Calu3 (cell line): ENCODE data around the gene BMPER. TPM values are rescaled to one million over a fixed set of nuclear protein-coding genes. Genes with fewer than 3 reads are reported as not detected.
A peak's percentile ranks its signal among the peaks of the same experiment; 100 is the strongest.

ENCODE experiments used
- BruUV-seq: library from RNA; stranded (reverse); fragments of 400-500 nt; replicated peaks from 2 replicates; lab custom pipeline; 2021; lab: Mats Ljungman, UMichigan
- CTCF ChIA-PET: fragments of 300-600 bp; sonication (Branson Sonifier 250); formaldehyde crosslinking; loops from one replicate; lab custom pipeline; 2022; ENCODE audit warnings: antibody characterized with exemption; lab: Charles Lee
- DNase-seq: peaks from one replicate; pipeline ENCODE4 v3.0.0; 2022
- H3K27ac Mint-ChIP-seq: one replicate; pipeline ENCODE4 v1.8.0; 2022; ENCODE audit warnings: mixed read lengths; ENCODE audit not compliant: unreplicated experiment
- H3K27me3 Mint-ChIP-seq: one replicate; pipeline ENCODE4 v1.8.0; 2022; ENCODE audit warnings: mixed read lengths; ENCODE audit not compliant: unreplicated experiment
- H3K36me3 Mint-ChIP-seq: one replicate; pipeline ENCODE4 v1.8.0; 2022; ENCODE audit warnings: mild to moderate bottlenecking, moderate library complexity, mixed read lengths; ENCODE audit not compliant: insufficient read depth, unreplicated experiment
- H3K4me1 Mint-ChIP-seq: one replicate; pipeline ENCODE4 v1.8.0; 2022; ENCODE audit warnings: mild to moderate bottlenecking, low read depth, mixed read lengths; ENCODE audit not compliant: unreplicated experiment
- H3K4me3 Mint-ChIP-seq: one replicate; pipeline ENCODE4 v1.8.0; 2022; ENCODE audit warnings: mild to moderate bottlenecking, low read depth, moderate library complexity, mixed read lengths; ENCODE audit not compliant: unreplicated experiment
- H3K9me3 Mint-ChIP-seq: one replicate; pipeline ENCODE4 v1.8.0; 2022; ENCODE audit warnings: low read depth, mixed read lengths; ENCODE audit not compliant: unreplicated experiment
- intact Hi-C: fragments of 100-400 bp; cut with micrococcal nuclease; formaldehyde crosslinking; loops from one replicate; pipeline ENCODE4 v1.10.0; 2022; ENCODE audit not compliant: unreplicated experiment
- total RNA-seq: library from RNA; stranded (reverse); gene quantifications from 2 replicates; pipeline ENCODE4 v1.2.3, GENCODE V29; 2022
- TF ChIP-seq, protein P1 (sequence below): fragments of 200-600 bp; IDR thresholded peaks from one replicate; pipeline ENCODE4 v1.8.0; 2022; ENCODE audit warnings: antibody characterized with exemption; ENCODE audit not compliant: unreplicated experiment

BMPER gene
- total RNA-seq, 1 experiment from 2014 or later, result not detected

- CTCF ChIA-PET, result interaction anchor here (0.6 to 2.0 kb wide), 3 partner anchors 10 to 892 kb away, joined by 3 to 5 read pairs (median 3); no protein-coding TSS in a partner anchor
- H3K27me3 Mint-ChIP-seq, result peaks cover 87% of the 10 kb centered on the region
Measured at GRCh38 chr7:33885290-33886148, 19.8 kb upstream of the BMPER start.

GRCh38 chr7:33886149-33886623 is 19.2 kb upstream of the BMPER start:
- Mint-ChIP-seq H3K4me1 (no peaks in the 10 kb centered on the region), H3K4me3 (no peak overlapping the region), H3K27me3 (peaks cover 80% of the 10 kb centered on the region), H3K36me3 (no peaks in the 10 kb centered on the region), H3K9me3 (no peaks in the 10 kb centered on the region), H3K27ac (no peak overlapping the region)
- CTCF ChIA-PET, result interaction anchor here (1.1 to 2.0 kb wide), 2 partner anchors 9 to 170 kb away, joined by 3 to 5 read pairs; no protein-coding TSS in a partner anchor
- BruUV-seq, result no TSS peak
- intact Hi-C loops, result no loop called here
- peak; percentile 41 for DNase-seq
- TF ChIP-seq, protein P1, sequence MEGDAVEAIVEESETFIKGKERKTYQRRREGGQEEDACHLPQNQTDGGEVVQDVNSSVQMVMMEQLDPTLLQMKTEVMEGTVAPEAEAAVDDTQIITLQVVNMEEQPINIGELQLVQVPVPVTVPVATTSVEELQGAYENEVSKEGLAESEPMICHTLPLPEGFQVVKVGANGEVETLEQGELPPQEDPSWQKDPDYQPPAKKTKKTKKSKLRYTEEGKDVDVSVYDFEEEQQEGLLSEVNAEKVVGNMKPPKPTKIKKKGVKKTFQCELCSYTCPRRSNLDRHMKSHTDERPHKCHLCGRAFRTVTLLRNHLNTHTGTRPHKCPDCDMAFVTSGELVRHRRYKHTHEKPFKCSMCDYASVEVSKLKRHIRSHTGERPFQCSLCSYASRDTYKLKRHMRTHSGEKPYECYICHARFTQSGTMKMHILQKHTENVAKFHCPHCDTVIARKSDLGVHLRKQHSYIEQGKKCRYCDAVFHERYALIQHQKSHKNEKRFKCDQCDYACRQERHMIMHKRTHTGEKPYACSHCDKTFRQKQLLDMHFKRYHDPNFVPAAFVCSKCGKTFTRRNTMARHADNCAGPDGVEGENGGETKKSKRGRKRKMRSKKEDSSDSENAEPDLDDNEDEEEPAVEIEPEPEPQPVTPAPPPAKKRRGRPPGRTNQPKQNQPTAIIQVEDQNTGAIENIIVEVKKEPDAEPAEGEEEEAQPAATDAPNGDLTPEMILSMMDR, result no peak

More at GRCh38 chr7:33885290-33886148, 19.8 kb upstream of the BMPER start:
- no TSS peak for BruUV-seq
- no peak for DNase-seq
- H3K4me1 Mint-ChIP-seq, result no peaks in the 10 kb centered on the region
- TF ChIP-seq, protein P1, result no peak
- no peaks in the 10 kb centered on the region for H3K9me3 Mint-ChIP-seq
- no peak overlapping the region for H3K4me3 Mint-ChIP-seq
- intact Hi-C loops, result no loop called here
- no peak overlapping the region for H3K27ac Mint-ChIP-seq
- H3K36me3 Mint-ChIP-seq, result no peaks in the 10 kb centered on the region

DNA sequence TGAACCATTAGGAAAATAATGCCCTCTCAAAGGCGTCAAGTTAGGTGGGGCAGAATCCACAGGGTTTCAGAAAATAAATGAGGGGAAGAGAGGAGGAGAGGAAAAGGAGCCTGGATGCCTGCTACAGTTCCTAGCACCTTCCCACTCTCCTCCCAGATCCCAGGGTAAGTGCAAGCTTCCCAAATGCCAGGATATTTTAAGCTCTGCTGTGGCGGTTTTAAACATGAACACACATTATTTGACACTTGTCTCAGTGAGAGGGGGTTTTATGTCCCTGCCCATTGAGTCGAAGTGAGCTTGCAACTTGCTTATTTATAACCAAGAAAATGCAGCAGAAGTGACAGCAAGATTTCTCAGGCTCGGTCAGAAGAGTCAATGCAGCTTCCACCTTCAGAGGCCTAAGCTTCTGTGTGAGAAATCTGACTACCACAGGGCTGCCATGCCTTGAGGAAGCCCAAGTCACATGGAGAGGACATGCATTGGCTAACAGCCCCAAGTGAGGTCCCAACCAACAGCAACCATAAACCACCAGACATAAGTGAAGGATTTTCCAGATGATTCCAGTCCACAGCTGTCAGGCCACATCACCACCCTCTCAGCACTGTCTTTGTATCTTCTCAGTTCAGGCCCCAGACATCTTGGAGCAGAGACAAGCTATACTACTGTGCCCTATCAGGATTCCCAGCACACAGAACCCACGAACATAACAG is 17.9 kb upstream of the BMPER start:
- H3K27me3 Mint-ChIP-seq, result peaks cover 76% of the 10 kb centered on the region
- no peak for DNase-seq
- H3K9me3 Mint-ChIP-seq, result no peaks in the 10 kb centered on the region
- no peak overlapping the region for H3K4me3 Mint-ChIP-seq
- no peaks in the 10 kb centered on the region for H3K36me3 Mint-ChIP-seq
- CTCF ChIA-PET, result interaction anchor here (1.3 kb wide), 1 partner anchor 12 kb away, joined by 3 read pairs; no protein-coding TSS in a partner anchor
- BruUV-seq, result no TSS peak
- TF ChIP-seq, protein P1, result no peak
- H3K4me1 Mint-ChIP-seq, result no peaks in the 10 kb centered on the region
- no peak overlapping the region for H3K27ac Mint-ChIP-seq
- intact Hi-C loops, result no loop called here

GRCh38 chr7:33888166-33888565 is 17.2 kb upstream of the BMPER start:
- no peak overlapping the region for H3K27ac Mint-ChIP-seq
- CTCF ChIA-PET, result interaction anchor here (0.7 to 1.3 kb wide), 2 partner anchors 12 to 16 kb away, joined by 3 to 6 read pairs; no protein-coding TSS in a partner anchor
- intact Hi-C loops, result no loop called here
- BruUV-seq, result no TSS peak
- H3K36me3 Mint-ChIP-seq, result no peaks in the 10 kb centered on the region
- H3K4me1 Mint-ChIP-seq, result peaks cover under 1% of the 10 kb centered on the region
- TF ChIP-seq, protein P1, result no peak
- no peak overlapping the region for H3K4me3 Mint-ChIP-seq
- no peaks in the 10 kb centered on the region for H3K9me3 Mint-ChIP-seq
- peaks cover 76% of the 10 kb centered on the region for H3K27me3 Mint-ChIP-seq
- DNase-seq, result no peak
